Hepatocyte (in vitro differentiated cells): ENCODE data around the gene POLR2H. TPM values are rescaled to one million over a fixed set of nuclear protein-coding genes. Genes with fewer than 3 reads are reported as not detected.

Experiments used
- DNase-seq: peaks from one replicate; pipeline ENCODE4 v3.0.0-alpha.2; 2016; ENCODE audit warnings: low spot score
- H2AFZ ChIP-seq: fragments of 200-600 bp; sonication (generic); 2 replicates; pipeline ENCODE4 v1.6.0; 2016; ENCODE audit warnings: antibody characterized with exemption, mild to moderate bottlenecking
- H3K27ac ChIP-seq: fragments of 200-600 bp; sonication (generic); 2 replicates; pipeline ENCODE4 v1.5.1; 2016; ENCODE audit warnings: mild to moderate bottlenecking
- H3K27me3 ChIP-seq: fragments of 200-600 bp; sonication (generic); 2 replicates; pipeline ENCODE4 v1.6.1; 2016
- H3K36me3 ChIP-seq: fragments of 200-600 bp; sonication (generic); replicated peaks from 2 replicates; pipeline ENCODE4 v1.5.1; 2016; ENCODE audit warnings: low read depth; ENCODE audit not compliant: insufficient read depth
- H3K4me1 ChIP-seq: fragments of 200-600 bp; sonication (generic); 2 replicates; pipeline ENCODE4 v1.5.1; 2016; ENCODE audit warnings: mild to moderate bottlenecking, moderate library complexity; ENCODE audit not compliant: insufficient read depth
- H3K4me2 ChIP-seq: fragments of 200-600 bp; sonication (generic); 2 replicates; pipeline ENCODE4 v1.6.0; 2016
- H3K4me3 ChIP-seq: fragments of 200-600 bp; sonication (generic); 2 replicates; pipeline ENCODE4 v1.5.1; 2016; ENCODE audit warnings: mild to moderate bottlenecking
- H3K79me2 ChIP-seq: fragments of 200-600 bp; sonication (generic); 2 replicates; pipeline ENCODE4 v1.6.0; 2017; ENCODE audit warnings: mild to moderate bottlenecking
- H3K9me2 ChIP-seq: fragments of 200-600 bp; sonication (generic); replicated peaks from 2 replicates; pipeline ENCODE4 v1.6.0; 2017; ENCODE audit warnings: mild to moderate bottlenecking; ENCODE audit not compliant: insufficient read depth
- H3K9me3 ChIP-seq: fragments of 200-600 bp; sonication (generic); 2 replicates; pipeline ENCODE4 v1.5.1; 2016; ENCODE audit warnings: low read depth, mild to moderate bottlenecking
- H4K20me1 ChIP-seq: fragments of 200-600 bp; sonication (generic); 2 replicates; pipeline ENCODE4 v1.6.0; 2016; ENCODE audit warnings: mild to moderate bottlenecking; ENCODE audit not compliant: insufficient read depth, poor library complexity, severe bottlenecking
- EZH2 ChIP-seq: fragments of 200-600 bp; sonication (generic); IDR thresholded peaks from 2 replicates; pipeline ENCODE4 v1.6.1; 2016; ENCODE audit warnings: antibody characterized with exemption, mild to moderate bottlenecking, borderline replicate concordance
- EZH2phosphoT487 ChIP-seq: fragments of 200-600 bp; sonication (generic); IDR thresholded peaks from one replicate; pipeline ENCODE4 v1.6.1; 2018; ENCODE audit warnings: antibody characterized with exemption, mild to moderate bottlenecking, low read depth, moderate library complexity; ENCODE audit not compliant: unreplicated experiment, severe bottlenecking
- WGBS: methylation state at CpG from one replicate; pipeline ENCODE4 v1.1.6; 2016; ENCODE audit warnings: low lambda C conversion rate; ENCODE audit errors: missing lambda C conversion rate; 5-methylcytosine and 5-hydroxymethylcytosine counted together
- polyA plus RNA-seq: library from polyadenylated mRNA; unstranded; fragments of >200 nt; fragmentation: Nextera tagmentation; extraction: Ambion mirVana; gene quantifications from 2 replicates; pipeline ENCODE4 v1.2.1, GENCODE V29; 2016
- total RNA-seq: library from RNA; depleted of rRNA; stranded (reverse); fragments of >200 nt; gene quantifications from 2 replicates; pipeline ENCODE4 v1.2.3, GENCODE V29; 2014
- TF ChIP-seq, protein P1 (sequence below): fragments of 200-600 bp; sonication (generic); IDR thresholded peaks from 2 replicates; pipeline ENCODE4 v1.5.1; 2016; ENCODE audit warnings: antibody characterized with exemption, mild to moderate bottlenecking; ENCODE audit not compliant: poor library complexity

Gene POLR2H
- total and polyA plus RNA-seq, 2 experiments from 2014 or later: 106 to 125 TPM

DNA sequence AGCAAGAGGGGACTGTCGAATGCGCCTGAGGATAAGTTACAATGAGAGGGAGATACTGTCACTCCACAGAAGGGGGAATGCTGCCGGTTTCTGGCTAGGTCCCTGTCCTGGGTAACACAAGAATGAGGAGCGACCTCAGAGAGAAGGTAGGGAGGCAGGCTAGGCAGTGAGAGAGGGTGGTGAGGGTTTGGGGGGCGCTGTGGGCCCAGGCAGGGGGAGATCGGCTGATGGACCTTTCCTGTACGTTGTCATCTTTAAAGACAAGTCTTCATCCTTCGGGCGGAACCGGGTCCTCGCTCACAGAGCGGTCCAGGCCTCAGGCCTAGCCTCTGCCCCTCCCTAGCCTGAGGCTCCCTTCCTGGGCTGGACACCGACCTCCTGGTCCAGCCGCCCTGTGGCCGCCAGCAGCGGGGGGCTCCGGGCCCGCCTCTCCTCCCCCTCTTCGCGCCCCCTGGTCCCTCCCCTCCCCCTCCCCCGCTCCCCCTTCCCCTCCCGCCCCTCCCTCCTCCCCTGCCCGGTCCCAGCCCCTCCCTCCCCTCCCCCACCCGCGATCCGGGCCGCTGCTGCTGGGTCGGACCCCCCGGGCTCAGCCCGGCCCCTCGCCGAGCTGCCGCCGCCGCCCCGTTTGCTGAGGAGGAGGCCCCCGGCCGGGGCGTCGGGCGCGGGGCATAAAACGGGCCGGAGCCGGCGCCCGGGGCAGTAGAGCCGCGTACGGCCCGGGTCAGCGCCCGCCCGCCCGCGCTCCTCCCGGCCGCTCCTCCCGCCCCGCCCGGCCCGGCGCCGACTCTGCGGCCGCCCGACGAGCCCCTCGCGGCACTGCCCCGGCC, 18.1 kb downstream of the POLR2H start, which contains the start of gene CHRD:
TSS of gene CHRD (plus strand) at position 697 of the 827 bp plus-strand sequence. CDS start 265 bp downstream, outside the sequence.
- peak within 1 kb of the TSS; percentile 67 for H3K4me3 ChIP-seq
- no peak for TF ChIP-seq EZH2
- no peak for TF ChIP-seq EZH2phosphoT487
- TF ChIP-seq, protein P1, sequence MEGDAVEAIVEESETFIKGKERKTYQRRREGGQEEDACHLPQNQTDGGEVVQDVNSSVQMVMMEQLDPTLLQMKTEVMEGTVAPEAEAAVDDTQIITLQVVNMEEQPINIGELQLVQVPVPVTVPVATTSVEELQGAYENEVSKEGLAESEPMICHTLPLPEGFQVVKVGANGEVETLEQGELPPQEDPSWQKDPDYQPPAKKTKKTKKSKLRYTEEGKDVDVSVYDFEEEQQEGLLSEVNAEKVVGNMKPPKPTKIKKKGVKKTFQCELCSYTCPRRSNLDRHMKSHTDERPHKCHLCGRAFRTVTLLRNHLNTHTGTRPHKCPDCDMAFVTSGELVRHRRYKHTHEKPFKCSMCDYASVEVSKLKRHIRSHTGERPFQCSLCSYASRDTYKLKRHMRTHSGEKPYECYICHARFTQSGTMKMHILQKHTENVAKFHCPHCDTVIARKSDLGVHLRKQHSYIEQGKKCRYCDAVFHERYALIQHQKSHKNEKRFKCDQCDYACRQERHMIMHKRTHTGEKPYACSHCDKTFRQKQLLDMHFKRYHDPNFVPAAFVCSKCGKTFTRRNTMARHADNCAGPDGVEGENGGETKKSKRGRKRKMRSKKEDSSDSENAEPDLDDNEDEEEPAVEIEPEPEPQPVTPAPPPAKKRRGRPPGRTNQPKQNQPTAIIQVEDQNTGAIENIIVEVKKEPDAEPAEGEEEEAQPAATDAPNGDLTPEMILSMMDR: no peak
- peaks cover 20% of the 10 kb centered on the region for H3K4me1 ChIP-seq
- peak within 1 kb of the TSS; percentile 92 for H3K4me2 ChIP-seq
- peak within 1 kb of the TSS; percentile 25 for H2AFZ ChIP-seq
- no peaks in the 10 kb centered on the region for H3K36me3 ChIP-seq
- no peaks in the 10 kb centered on the region for H3K9me2 ChIP-seq
- H3K27me3 ChIP-seq: peaks cover 15% of the 10 kb centered on the region
- 46% methylated on average over 5 of the region's 71 CpGs for WGBS
- no peaks in the 10 kb centered on the region for H3K9me3 ChIP-seq
- no peaks in the 10 kb centered on the region for H3K79me2 ChIP-seq
- DNase-seq: peak; percentile 34
- no peaks in the 10 kb centered on the region for H4K20me1 ChIP-seq
- peak within 1 kb of the TSS; percentile 11 for H3K27ac ChIP-seq

DNA sequence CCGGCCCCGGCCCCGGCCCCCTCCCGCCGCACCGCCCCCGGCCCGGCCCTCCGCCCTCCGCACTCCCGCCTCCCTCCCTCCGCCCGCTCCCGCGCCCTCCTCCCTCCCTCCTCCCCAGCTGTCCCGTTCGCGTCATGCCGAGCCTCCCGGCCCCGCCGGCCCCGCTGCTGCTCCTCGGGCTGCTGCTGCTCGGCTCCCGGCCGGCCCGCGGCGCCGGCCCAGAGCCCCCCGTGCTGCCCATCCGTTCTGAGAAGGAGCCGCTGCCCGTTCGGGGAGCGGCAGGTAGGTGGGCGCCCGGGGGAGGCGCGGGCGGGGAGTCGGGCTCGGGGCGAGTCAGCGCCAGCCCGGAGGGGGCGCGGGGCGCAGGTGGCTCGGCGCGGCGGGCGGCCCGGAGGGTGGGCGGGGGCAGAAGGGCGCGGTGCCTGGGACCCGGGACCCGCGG, 18.7 kb downstream of the POLR2H start:
- Histone ChIP-seq H4K20me1 (no peaks in the 10 kb centered on the region), H3K27me3 (peaks cover 15% of the 10 kb centered on the region), H3K9me3 (no peaks in the 10 kb centered on the region), H3K36me3 (no peaks in the 10 kb centered on the region), H3K4me2 (peak overlapping the region; percentile 92), H3K4me1 (peaks cover 20% of the 10 kb centered on the region), H3K79me2 (no peaks in the 10 kb centered on the region), H3K27ac (no peak overlapping the region), H3K4me3 (peak overlapping the region; percentile 67), H2AFZ (no peak overlapping the region), H3K9me2 (no peaks in the 10 kb centered on the region)
- TF ChIP-seq, protein P1: no peak
- TF ChIP-seq EZH2phosphoT487 (no peak), EZH2 (no peak)
- peak; percentile 85 for DNase-seq
- 0% methylated on average over 17 of the region's 62 CpGs for WGBS

DNA sequence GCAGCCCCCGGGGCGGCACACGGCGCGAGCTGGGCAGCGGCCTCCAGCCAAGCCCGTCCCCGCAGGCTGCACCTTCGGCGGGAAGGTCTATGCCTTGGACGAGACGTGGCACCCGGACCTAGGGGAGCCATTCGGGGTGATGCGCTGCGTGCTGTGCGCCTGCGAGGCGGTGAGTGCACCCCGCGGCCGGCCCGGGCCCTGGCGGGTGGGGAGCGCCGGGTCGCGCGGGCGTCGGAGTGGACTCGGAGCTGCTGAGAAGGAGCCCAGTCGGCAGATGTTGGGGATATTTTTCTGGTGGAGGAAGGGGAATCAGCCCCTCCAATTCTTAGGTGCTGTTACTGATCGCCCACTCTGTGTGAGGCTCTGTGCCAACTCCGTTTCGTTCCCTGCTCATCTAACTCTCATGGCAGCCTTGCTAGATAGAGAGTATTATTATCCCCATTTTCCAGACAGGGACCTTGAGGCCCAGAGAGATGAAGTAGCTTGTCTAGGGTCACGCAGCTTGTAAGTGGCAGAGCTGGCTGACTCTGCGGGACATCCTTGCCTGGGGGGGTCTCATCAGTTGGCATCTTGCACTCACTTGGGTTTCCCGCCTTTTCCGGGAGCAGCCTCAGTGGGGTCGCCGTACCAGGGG, 19.2 kb downstream of the POLR2H start:
- Histone ChIP-seq H3K9me2 (no peaks in the 10 kb centered on the region), H3K9me3 (no peaks in the 10 kb centered on the region), H3K4me1 (peaks cover 20% of the 10 kb centered on the region), H2AFZ (peak overlapping the region; percentile 25), H3K79me2 (no peaks in the 10 kb centered on the region), H3K4me2 (peak overlapping the region; percentile 92), H4K20me1 (no peaks in the 10 kb centered on the region), H3K27ac (no peak overlapping the region), H3K4me3 (peak overlapping the region; percentile 67), H3K36me3 (no peaks in the 10 kb centered on the region), H3K27me3 (peaks cover 15% of the 10 kb centered on the region)
- TF ChIP-seq, protein P1: no peak
- TF ChIP-seq EZH2phosphoT487 (peak; percentile 65), EZH2 (peak; percentile 86)
- no peak for DNase-seq
- WGBS: 4% methylated on average over 34 of the region's 42 CpGs
